Cerebellar nuclear complex (tissue), 1 donor: Measurements from ENCODE around the gene PLXNB2.
A peak's percentile ranks its signal among the peaks of the same experiment; 100 is the strongest.

Experiments used
- DNase-seq, 2 experiments: peaks; one replicate each; lab custom pipeline; 2025; lab: John Stamatoyannopoulos, UW

The PLXNB2 gene

GRCh38 chr22:50312371-50312770, 4.9 kb upstream of the PLXNB2 start:
- DNase-seq: no peak

GRCh38 chr22:50311606-50312351, 4.3 kb upstream of the PLXNB2 start:
- DNase-seq: no peak

GRCh38 chr22:50310949-50311444, 3.6 kb upstream of the PLXNB2 start:
- no peak for DNase-seq

- DNase-seq: no peak
Observed at GRCh38 chr22:50310031-50310722, 2.7 kb upstream of the PLXNB2 start.

- no peak for DNase-seq
Observed at GRCh38 chr22:50309601-50309991, 2.1 kb upstream of the PLXNB2 start.

- no peak for DNase-seq
Observed at GRCh38 chr22:50308986-50309600, 1.6 kb upstream of the PLXNB2 start.

- DNase-seq: no peak
Observed at GRCh38 chr22:50308597-50308935, 1.1 kb upstream of the PLXNB2 start.

- no peak for DNase-seq
Observed at GRCh38 chr22:50307890-50308596, 597 bp upstream of the PLXNB2 start.

- DNase-seq: no peak
Observed at GRCh38 chr22:50305923-50306566, 1.4 kb downstream of the PLXNB2 start.

- no peak for DNase-seq
Observed at GRCh38 chr22:50305393-50305922, 2.0 kb downstream of the PLXNB2 start.

- peak; percentile 34 to 86 for DNase-seq
Observed at GRCh38 chr22:50304528-50305392, 2.7 kb downstream of the PLXNB2 start.

- DNase-seq: no peak
Observed at GRCh38 chr22:50303848-50304527, 3.5 kb downstream of the PLXNB2 start.

- no peak for DNase-seq
Observed at GRCh38 chr22:50303515-50303847, 4.0 kb downstream of the PLXNB2 start.

- DNase-seq: no peak
Observed at GRCh38 chr22:50302564-50302963, 4.9 kb downstream of the PLXNB2 start.

GRCh38 chr22:50302041-50302541, 5.4 kb downstream of the PLXNB2 start:
- no peak for DNase-seq

GRCh38 chr22:50301581-50301991, 5.9 kb downstream of the PLXNB2 start:
- DNase-seq: no peak

GRCh38 chr22:50300620-50301257, 6.7 kb downstream of the PLXNB2 start:
- DNase-seq: no peak

GRCh38 chr22:50299785-50300619, 7.4 kb downstream of the PLXNB2 start:
- DNase-seq: no peak
